ENCODE results near the gene BHLHA9. TPM values are rescaled to one million over a fixed set of nuclear protein-coding genes. Genes with fewer than 3 reads are reported as not detected.

BHLHA9 gene
- total RNA-seq, 1 donor = not detected

GRCh38 chr17:1232331-1232730 lies 37.9 kb upstream of the BHLHA9 start:
- H3K9me3 ChIP-seq (ENCODE audit: low read depth, low read length) = no peaks in the 10 kb centered on the region
- DNase-seq (ENCODE audit: insufficient read length, low spot score, missing footprints) = no peak
- H3K27me3 ChIP-seq (ENCODE audit: insufficient read depth, low read length) = peaks cover 45% of the 10 kb centered on the region
- H4K20me1 ChIP-seq (ENCODE audit: insufficient read depth, low read length) = no peaks in the 10 kb centered on the region
- H3K79me2 ChIP-seq (ENCODE audit: insufficient read depth, low read length) = no peaks in the 10 kb centered on the region
- H3K4me3 ChIP-seq (ENCODE audit: insufficient read depth, low read length) = no peak overlapping the region
- no peak overlapping the region for H3K4me2 ChIP-seq (ENCODE audit: insufficient read depth, low read length)
- H2AFZ ChIP-seq (ENCODE audit: low read length) = no peak overlapping the region
- H3K27ac ChIP-seq (ENCODE audit: low read depth, low read length) = no peak overlapping the region
- H3K4me1 ChIP-seq (ENCODE audit: insufficient read depth, low read length) = peaks cover 10% of the 10 kb centered on the region
- no peak for TF ChIP-seq CTCF (IDR thresholded peaks at IDR 0.05; ENCODE audit: extremely low read depth, low read depth, low read length)
- no peaks in the 10 kb centered on the region for H3K36me3 ChIP-seq (ENCODE audit: insufficient read depth, low read length)

- H3K4me2 ChIP-seq (ENCODE audit: insufficient read depth, low read length) = no peak overlapping the region
- no peaks in the 10 kb centered on the region for H3K79me2 ChIP-seq (ENCODE audit: insufficient read depth, low read length)
- no peaks in the 10 kb centered on the region for H4K20me1 ChIP-seq (ENCODE audit: insufficient read depth, low read length)
- H3K4me3 ChIP-seq (ENCODE audit: insufficient read depth, low read length) = no peak overlapping the region
- no peak overlapping the region for H3K27ac ChIP-seq (ENCODE audit: low read depth, low read length)
- no peaks in the 10 kb centered on the region for H3K9me3 ChIP-seq (ENCODE audit: low read depth, low read length)
- no peak overlapping the region for H2AFZ ChIP-seq (ENCODE audit: low read length)
- DNase-seq (ENCODE audit: insufficient read length, low spot score, missing footprints) = peak; percentile 94
- H3K27me3 ChIP-seq (ENCODE audit: insufficient read depth, low read length) = peaks cover 40% of the 10 kb centered on the region
- TF ChIP-seq CTCF (IDR thresholded peaks at IDR 0.05; ENCODE audit: extremely low read depth, low read depth, low read length) = no peak
- peaks cover 10% of the 10 kb centered on the region for H3K4me1 ChIP-seq (ENCODE audit: insufficient read depth, low read length)
- no peaks in the 10 kb centered on the region for H3K36me3 ChIP-seq (ENCODE audit: insufficient read depth, low read length)
Measured at GRCh38 chr17:1232786-1233185, 37.5 kb upstream of the BHLHA9 start.

- H3K36me3 ChIP-seq (ENCODE audit: insufficient read depth, low read length) = no peaks in the 10 kb centered on the region
- H3K4me3 ChIP-seq (ENCODE audit: insufficient read depth, low read length) = no peak overlapping the region
- H3K9me3 ChIP-seq (ENCODE audit: low read depth, low read length) = no peaks in the 10 kb centered on the region
- no peak overlapping the region for H2AFZ ChIP-seq (ENCODE audit: low read length)
- H3K79me2 ChIP-seq (ENCODE audit: insufficient read depth, low read length) = no peaks in the 10 kb centered on the region
- H4K20me1 ChIP-seq (ENCODE audit: insufficient read depth, low read length) = no peaks in the 10 kb centered on the region
- TF ChIP-seq CTCF (IDR thresholded peaks at IDR 0.05; ENCODE audit: extremely low read depth, low read depth, low read length) = no peak
- no peak for DNase-seq (ENCODE audit: insufficient read length, low spot score, missing footprints)
- H3K27me3 ChIP-seq (ENCODE audit: insufficient read depth, low read length) = peaks cover 29% of the 10 kb centered on the region
- no peak overlapping the region for H3K27ac ChIP-seq (ENCODE audit: low read depth, low read length)
- H3K4me2 ChIP-seq (ENCODE audit: insufficient read depth, low read length) = no peak overlapping the region
- peaks cover 10% of the 10 kb centered on the region for H3K4me1 ChIP-seq (ENCODE audit: insufficient read depth, low read length)
Measured at GRCh38 chr17:1234455-1234854, 35.8 kb upstream of the BHLHA9 start.

- no peak for TF ChIP-seq CTCF (IDR thresholded peaks at IDR 0.05; ENCODE audit: extremely low read depth, low read depth, low read length)
- Histone ChIP-seq H3K27me3 (ENCODE audit: insufficient read depth, low read length) (peaks cover 1% of the 10 kb centered on the region), H2AFZ (ENCODE audit: low read length) (no peak overlapping the region), H3K79me2 (ENCODE audit: insufficient read depth, low read length) (no peaks in the 10 kb centered on the region), H4K20me1 (ENCODE audit: insufficient read depth, low read length) (no peaks in the 10 kb centered on the region), H3K27ac (ENCODE audit: low read depth, low read length) (no peak overlapping the region), H3K4me1 (ENCODE audit: insufficient read depth, low read length) (peaks cover 5% of the 10 kb centered on the region), H3K4me2 (ENCODE audit: insufficient read depth, low read length) (no peak overlapping the region), H3K4me3 (ENCODE audit: insufficient read depth, low read length) (no peak overlapping the region), H3K36me3 (ENCODE audit: insufficient read depth, low read length) (no peaks in the 10 kb centered on the region), H3K9me3 (ENCODE audit: low read depth, low read length) (no peaks in the 10 kb centered on the region)
- no peak for DNase-seq (ENCODE audit: insufficient read length, low spot score, missing footprints)
Measured at GRCh38 chr17:1237471-1237870, 32.8 kb upstream of the BHLHA9 start.

All from osteoblast (primary cell).